ENCODE data around the gene CMTM7. TPM values are rescaled to one million over a fixed set of nuclear protein-coding genes. Genes with fewer than 3 reads are reported as not detected.

Gene CMTM7
- total and polyA plus RNA-seq, 10 of the 15 experiments (the other 5 are each of a cell fraction or from before 2014, with no cell fraction given): 3.7 to 36.4 (median 14.7) TPM

GRCh38 chr3:32422943-32423342, 31.3 kb downstream of the CMTM7 start (continued):
- no peak for TF ChIP-seq SKIL (IDR thresholded peaks at IDR 0.05; ENCODE audit: low read depth, poor library complexity, severe bottlenecking)
- TF ChIP-seq BCL3 (IDR thresholded peaks at IDR 0.05; ENCODE audit: borderline replicate concordance, insufficient read depth, low read depth, low read length, poor library complexity, severe bottlenecking): no peak
- TF ChIP-seq NR2C2 (IDR thresholded peaks at IDR 0.05; ENCODE audit: borderline replicate concordance, control insufficient read depth, insufficient read length, low read depth): no peak
- no peak for TF ChIP-seq CBX5 (IDR thresholded peaks at IDR 0.05; ENCODE audit: low read depth)
- no peak for TF ChIP-seq POLR2AphosphoS2 (IDR thresholded peaks at IDR 0.05; ENCODE audit: low read depth, low read length)
- TF ChIP-seq HSF1 (IDR thresholded peaks at IDR 0.05; ENCODE audit: low read depth, low read length): no peak
- TF ChIP-seq BCL11A (IDR thresholded peaks at IDR 0.05; ENCODE audit: low read depth, low read length): no peak
